RKO (cell line): ENCODE measurements around the gene FANCI.
"Not testable (repeated sequence)": the region's sequence is repeated elsewhere in the genome, so short reads cannot be mapped to it uniquely, and the experiment has no call there.

Experiments
- DNase-seq: peaks from one replicate; pipeline ENCODE4 v3.0.0-alpha.2; 2016; ENCODE audit warnings: low spot score

The FANCI gene

DNA sequence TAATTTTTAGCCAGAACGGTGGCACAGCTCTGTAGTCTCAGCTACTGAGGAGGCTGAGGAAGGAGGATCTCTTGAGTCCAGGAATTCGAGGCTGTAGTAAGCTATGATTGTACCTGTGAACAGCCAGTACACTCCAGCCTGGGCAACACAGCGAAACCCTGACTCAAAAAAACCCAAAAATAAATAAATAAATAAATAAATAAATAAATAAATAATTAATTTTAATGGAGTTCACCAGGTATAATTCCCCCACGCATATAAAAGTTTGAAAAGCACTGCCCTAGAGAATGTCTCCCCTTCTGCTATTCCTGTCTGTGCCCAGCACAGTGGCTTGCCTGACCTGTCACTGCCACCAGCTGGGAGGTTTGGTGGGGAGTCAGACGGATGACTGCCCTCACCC lies 18.2 kb upstream of the FANCI start:
- no peak for DNase-seq

DNA sequence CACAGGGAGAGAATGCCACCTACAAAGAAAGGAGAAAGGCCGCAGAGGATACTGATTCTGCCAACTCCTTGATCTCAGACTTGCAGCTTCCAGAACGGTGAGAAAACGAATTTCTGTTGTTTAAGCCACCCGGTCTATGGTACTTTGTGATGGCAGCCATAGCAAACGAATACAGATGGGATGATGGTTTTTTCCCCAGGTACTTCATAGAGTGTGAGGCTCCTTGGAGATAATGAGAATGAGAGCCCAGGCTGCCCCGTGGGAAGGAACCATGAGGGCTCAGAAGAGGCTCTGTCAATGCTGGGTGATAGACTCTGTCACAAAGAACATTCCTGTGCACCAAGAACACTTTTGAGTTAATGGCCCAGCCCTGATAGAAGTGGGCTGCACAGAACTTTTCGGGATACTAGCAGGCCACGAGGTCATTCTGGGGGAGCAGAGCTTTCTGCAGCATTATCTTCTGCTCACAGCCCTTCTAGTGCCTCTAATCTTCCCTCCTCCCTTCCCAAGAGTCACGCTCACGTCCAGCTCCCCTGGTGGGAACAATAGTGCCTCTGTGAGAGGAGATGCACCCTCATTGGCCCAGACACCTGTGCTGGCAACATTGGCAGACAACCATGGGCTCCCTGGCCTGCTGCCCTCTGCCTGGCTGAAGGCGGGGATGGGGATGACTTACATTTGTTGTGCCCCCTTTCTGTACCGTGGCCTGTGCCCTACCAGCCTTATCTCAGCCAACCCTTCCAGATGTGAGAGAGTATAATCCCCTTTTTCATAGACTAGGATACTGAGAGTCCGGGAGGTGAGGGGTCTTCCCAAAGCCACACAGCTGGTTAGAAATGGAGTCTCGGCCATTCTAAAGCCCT lies 17.2 kb upstream of the FANCI start:
- DNase-seq: no peak

DNA sequence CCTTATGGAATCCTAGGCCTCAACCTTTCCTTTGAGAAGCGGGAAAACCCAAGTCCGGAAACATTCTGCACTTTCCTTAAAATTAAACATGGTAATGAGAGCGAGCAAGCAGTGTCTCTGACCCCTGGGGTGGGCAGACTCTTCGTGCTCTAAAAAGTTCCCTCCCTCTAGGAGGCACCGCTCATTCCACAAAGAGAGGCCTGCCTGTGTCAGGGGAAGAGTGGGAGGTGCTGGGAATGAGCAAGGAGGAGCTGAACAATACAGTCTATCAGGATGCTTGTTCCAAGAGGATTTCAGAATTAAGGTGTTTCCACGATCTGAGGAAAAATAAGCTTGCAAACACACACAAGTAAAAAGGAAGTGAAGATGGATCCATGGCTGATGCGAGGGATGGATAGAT lies 16.4 kb upstream of the FANCI start:
- DNase-seq: no peak

DNA sequence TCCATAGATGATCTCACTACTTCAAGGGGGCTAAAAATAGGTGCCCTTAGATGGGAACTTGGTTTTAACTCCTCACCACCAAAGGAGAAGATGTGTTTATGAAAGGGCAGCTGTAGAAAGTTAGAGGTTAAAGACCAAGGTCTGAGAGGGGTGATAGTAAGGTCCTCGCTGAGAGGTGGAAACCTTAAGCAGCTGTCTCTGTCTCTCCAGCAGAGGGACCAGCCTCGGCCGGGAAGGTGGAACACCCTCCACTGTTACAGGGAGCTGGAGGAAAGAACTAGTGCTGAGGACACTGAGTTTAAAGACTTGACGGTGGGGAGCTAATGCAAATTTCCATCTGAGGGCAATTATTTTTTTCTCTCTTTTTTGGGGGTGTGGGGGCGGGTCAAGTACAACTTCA lies 13.5 kb upstream of the FANCI start:
- DNase-seq: no peak

DNA sequence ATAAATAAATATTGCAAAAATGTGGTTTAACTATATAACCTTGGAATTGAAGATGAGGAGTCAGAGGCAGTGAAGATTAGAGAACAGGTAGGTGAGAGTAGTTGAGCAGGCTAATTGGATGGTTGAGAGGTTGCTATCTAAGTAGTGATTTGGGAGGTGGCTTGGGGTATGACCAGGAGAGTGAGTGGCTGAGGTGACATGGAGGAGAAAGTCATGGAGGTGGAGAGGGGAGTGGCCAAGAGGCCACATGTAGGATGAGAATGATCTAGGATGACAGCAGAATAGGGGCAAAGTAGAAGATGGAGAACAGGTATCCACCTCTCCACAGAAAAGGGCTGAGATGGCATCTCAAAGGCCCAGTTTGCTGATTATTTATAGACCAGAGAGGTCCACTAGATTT lies 11.9 kb upstream of the FANCI start:
- DNase-seq: no peak

DNA sequence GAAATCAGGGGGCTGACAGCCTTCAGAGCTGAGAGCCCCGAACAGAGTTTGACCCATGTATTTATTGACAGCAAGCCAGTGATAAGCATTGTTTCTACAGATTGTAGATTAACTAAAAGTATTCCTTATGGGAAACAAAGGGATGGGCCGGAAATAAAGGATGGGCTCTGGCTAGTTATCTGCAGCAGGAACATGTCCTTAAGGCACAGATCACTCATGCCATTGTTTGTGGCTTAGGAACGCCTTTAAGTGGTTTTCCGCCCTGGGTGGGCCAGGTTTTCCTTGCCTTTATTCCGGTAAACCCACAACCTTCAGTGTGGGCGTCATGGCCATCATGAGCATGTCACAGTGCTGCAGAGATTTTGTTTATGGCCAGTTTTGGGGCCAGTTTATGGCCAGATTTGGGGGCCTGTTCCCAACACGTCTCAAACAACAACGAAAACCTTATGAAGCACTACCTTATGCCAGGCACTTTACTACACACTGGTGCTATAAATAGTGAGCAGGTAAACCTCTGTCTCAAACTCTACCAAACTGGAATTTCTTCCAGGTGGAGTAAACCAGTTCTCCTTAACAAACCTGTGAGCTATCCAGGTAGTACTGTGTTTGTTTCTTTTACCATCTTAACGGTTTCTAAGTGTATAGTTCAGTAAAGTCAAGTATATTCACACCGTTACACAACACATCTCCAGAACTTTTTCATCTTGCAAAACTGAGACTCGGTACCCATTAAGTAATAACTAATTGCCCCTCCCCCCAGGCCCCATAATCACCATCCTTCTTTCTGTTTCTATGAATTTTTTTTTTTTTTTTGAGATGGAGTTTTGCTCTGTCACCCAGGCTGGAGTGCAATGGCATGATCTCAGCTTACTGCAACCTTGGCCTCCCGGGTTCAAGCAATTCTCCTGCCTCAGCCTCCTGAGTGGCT lies 3.6 kb upstream of the FANCI start:
- DNase-seq: not testable (repeated sequence)

DNA sequence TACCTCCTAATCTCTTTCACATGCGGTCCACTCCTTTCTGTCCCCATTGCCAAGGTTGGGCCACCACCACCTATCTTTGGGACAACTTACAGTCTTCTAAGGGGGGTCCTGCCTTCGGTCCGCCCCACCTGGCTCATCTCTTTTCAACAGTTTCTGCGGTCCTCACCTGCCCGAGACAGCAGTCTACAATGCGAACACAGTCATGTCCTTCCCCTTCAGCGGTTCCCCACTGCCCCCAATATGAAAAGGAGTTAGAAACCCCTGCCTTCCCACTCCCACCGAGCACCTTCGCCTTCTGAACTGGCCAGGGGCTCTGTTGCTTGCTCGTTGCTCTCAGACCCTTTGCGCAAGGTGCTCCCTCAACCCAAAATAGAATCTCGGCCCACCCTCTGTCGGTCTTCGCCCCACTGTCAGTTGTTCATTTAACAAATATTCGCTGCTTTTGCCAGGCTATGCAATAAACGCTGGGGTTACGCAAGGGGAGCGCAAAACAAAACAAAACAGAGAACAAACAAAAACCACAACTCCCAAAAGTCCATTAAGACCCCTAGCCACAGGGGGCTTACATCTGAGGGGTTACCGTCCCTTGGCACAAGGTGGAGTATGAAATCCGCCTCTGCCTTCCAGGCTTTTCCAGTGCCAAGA lies 611 bp upstream of the FANCI start:
- no peak for DNase-seq

DNA sequence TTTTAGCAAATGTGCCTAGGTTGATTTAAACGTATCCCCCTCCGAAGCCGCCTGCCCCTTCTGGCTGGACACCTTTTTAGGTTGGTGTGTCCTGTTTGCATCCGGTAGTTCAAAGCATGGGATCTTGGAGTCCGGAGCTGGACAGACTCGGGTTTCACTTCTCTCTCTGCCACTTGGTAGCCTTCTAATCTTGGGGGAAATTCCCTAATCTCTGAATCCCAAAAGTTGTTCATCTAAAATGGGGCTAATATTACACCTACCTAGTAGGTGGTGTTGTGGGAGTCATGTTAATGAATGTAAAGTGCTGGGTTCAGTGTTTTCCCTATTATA lies 760 bp downstream of the FANCI start:
- peak; percentile 54 for DNase-seq

DNA sequence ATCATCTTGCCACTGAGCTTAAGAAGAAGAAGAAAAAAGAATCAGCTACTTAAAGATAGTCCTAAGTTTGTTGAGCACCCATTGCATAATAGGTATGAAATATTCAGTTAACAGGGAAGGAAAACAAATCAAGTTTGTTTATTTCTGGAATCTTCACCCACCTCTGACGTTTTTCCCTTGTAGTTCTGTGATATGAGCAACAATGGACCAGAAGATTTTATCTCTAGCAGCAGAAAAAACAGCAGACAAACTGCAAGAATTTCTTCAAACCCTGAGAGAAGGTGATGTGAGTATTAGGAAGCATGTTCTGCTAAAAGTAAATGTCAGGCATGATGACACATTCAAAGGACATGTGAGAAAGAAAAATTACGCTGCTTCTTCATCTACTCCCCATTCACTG lies 3.7 kb downstream of the FANCI start:
- DNase-seq: no peak

DNA sequence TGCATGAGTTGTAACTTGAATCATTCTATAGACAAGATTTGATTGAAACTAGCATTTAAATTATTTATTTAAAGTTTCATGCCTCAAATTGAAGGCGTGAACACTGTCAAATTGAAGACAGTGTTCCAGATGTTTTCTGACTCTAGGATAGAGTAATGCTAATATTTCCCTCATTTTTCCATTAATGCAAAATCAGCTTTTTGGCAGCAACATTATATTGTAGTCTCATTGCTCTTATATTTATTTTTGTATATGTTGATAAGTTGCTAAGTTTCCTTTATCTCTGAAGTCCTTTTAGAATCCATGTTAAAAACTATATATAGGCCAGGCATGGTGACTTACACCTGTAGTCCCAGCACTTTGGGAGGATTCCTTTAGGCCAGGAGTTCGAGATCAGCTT lies 4.8 kb downstream of the FANCI start:
- no peak for DNase-seq

DNA sequence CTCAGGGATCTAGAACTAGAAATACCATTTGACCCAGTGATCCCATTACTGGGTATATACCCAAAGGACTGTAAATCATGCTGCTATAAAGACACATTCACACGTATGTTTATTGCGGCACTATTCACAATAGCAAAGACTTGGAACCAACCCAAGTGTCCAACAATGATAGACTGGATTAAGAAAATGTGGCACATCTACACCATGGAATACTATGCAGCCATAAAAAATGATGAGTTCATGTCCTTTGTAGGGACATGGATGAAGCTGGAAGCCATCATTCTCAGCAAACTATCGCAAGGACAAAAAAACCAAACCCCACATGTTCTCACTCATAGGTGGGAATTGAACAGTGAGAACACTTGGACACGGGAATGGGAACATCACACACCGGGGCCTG lies 6.4 kb downstream of the FANCI start:
- DNase-seq: not testable (repeated sequence)

DNA sequence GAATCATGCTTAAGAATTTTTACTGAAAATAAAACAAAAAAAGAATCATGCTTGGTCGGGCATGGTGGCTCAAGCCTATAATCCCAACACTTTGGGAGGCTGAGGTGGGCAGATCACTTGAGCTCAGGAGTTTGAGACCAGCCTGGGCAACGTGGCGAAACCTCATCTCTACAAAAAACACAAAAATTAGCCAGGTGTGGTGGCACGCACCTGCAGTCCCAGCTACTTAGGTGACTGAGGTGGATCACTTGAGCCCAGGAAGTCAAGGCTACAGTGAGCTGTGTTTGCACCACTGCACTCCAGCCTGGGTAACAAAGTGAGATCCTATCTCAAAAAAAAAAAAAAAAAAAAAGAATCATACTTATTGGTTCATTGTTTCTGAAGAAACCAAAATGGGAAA lies 33.5 kb downstream of the FANCI start:
- DNase-seq: not testable (repeated sequence)

DNA sequence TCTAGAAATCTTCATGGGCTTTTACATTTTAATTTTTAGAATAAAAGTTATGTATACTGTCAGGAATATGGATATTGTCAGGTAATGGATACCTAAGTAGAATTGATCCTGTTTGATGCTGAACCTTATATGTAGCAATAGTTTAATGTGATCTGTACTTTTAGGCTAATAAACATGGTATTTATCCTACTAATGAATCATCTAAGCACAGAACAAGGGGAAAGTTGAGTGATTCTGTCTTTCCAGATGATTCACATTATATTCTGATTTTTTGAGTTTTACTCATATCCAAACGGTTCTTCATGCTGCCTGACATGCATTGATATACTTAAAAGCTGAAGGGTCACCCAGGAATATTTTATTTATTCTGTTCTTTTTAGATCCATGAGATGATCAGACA lies 34.5 kb downstream of the FANCI start:
- no peak for DNase-seq

DNA sequence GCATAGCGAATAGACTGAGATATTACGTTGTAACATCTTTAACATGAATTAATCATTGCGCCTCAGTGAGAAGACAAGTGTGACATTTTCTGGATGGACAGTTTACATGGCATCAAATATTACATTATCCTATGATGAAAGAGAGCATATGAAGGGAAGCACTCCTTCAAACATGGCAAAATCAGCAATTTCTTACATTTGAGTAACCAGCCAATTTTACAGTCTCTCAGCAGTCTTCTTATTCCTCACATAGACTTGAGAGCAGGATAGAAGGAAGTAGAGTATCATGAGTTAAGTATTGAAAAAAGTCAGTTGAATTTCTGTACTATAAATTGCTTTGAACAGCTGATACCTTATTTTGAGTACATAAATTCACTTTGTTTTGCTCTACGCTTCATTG lies 38.9 kb downstream of the FANCI start:
- DNase-seq: no peak

DNA sequence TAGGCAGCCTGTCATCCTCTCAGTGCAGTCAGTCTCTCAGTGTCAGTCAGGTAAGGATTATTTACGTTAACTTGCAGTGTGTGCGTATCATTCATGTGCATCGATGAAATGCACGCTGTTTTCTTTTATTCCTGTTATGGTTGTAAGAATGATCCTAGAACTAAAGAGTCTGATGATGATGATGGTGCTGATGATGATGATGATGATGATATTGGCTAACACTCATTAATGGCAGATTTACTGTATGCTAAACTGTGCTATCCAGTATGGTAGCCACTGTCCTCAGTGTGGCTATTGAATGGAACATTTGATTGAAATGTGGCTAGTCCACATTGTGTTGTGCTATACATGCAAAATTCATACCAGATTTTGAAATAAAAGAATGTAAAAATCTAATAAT lies 39.4 kb downstream of the FANCI start:
- DNase-seq: no peak

DNA sequence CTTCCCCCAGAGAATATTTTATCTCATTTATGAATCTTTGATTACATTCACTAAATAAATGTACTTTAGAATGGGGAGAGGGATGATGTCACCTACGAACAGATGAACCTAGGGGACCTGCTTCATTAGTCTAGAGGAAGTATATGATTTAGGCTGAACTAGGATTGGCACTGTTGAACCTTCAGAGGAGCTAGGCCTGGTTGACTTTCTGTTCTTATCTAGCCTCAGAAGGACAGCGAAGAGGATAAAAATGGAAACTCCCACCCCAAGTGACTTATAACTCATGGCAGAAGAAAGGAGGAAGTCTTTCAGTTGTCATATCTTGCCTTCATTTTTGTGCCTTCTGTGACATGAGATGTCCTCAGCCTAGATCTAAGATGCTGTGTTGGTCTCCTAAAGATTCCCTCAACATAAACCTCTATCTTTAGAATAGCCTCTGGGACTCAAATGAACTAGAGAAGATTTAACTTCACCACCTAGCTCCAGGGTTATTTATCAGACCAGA lies 48.2 kb downstream of the FANCI start:
- DNase-seq: no peak

DNA sequence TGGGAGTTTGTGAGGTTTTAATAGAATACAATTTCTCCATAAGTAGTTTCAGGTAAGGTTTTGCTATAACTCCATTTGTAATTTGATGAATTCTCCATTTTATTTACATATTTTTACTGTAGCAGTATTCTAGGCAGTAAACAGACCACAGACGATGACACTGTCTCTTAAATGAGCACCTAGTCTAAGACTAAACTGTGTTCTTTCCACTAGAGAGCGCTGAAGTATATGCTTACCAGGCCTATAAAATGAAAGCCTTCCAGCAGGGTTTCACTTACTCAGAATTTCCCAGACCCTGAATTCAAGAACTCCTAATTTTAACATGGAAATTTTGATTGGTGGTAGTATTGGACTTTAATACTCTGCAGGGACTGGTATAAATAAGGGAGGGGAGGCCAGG lies 49.2 kb downstream of the FANCI start:
- DNase-seq: peak; percentile 34

DNA sequence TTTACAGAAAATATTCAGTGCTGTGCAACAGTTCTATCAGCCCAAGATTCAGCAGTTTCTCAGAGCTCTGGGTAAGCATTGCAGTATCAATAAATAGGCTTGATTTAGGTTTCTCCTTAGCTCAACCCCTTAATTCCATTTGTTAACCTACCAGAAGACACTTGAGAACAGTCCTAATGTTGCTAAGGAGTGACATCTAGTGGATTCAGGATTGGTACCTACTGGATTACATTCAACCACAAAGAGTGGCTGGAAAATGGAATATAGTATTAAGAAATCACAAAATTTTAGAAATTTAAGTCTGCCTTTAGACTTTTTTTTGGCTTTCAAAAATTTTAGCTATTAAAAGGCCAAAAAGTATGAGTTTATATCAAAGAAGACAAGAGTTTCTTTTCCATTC lies 56.1 kb downstream of the FANCI start:
- DNase-seq: peak; percentile 48

DNA sequence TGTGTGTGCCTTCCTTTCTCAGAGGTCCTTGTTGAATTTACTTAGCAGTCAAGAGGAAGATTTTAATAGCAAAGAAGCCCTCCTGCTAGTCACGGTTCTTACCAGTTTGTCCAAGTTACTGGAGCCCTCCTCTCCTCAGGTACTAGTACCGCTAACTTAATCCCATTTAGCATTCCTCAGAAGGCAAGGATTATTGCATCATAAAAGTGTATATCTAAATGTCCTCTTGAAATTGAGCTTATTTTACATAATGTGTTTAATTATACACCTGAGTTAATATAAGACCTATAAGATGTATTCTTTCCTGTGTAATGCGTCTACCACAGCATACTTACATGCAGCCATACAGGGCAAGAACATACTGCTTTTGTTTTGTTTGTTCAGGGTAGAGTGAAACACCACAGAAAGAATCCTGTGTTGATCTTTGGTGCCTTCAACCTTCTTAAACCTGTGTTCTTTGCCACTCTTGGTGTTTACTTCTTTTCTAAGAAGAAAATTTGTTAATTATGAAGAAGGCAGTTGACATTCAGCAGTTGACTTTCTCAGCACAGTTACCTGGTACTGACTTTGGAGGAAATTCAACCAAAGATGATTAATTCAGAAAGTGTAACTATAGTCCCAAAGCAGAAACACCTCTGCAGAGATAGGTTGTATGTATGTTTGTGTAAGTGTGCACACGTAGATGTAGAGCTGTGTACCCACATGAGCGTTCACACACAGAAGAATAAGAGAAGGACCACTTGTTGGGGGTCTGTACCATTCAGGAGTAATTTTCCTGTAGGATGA lies 57.7 kb downstream of the FANCI start:
- DNase-seq: no peak

DNA sequence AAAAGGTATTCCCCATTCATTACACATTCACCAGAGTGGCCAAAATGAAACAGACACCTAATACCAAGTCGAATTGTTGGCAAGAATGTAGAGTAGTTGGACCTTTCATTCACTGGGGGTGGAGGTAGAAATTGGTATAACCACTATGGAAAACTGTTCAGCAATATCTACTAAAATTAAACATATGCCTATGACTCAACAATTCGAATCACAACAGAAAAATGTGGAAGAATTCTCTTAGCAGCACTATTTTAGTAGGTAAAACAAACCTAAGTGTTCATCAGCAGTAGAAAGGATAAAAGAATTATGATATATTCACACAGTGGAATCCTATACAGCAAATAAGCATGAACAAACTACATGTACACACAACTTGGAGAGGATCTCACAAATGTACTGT lies 60.2 kb downstream of the FANCI start:
- no peak for DNase-seq

DNA sequence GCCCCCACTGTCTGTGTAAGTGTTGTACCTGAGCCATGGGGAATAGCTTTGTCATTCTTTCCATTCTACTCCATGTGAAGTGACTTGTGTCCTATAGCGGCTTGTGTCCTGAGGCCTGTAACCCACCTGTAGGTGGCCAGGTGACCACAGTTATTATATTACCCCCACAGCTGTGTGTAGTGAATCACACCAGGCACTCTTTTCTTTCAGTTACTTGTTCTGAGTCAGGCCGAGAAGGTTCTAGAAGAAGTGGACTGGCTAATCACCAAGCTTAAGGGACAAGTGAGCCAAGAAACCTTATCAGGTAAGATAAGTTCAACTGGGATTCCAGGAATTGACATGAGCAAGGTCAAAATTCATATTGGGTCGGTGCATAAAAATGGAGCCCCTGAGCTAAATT lies 61.6 kb downstream of the FANCI start:
- DNase-seq: no peak

DNA sequence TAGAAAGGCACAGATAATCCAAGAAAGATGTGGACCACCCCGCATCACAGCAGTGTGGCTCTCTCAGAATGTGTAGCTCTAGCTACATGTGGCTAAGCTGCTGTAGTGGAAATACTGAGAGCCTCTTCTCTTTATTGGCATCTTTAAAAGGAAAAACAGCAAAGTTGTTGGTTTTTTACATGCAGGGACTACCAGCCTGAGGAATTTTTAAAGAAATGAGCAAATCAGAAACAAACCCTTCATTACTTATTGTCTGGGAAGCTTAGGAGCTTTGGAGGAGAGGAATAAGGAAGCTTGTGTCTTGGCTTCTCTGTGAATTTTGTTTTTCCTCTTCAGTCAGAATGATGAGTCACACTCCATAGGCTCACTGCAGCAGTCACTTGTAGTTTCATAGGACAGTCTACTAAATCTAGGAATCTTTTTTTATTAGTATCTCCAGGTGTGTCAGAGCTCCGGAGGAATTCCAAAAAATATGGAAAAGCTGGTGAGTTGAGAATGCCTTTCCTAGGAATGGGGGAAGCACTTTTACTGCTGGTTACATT lies 63.3 kb downstream of the FANCI start:
- peak; percentile 54 for DNase-seq
